Glutamatergic neuron (in vitro differentiated cells): Measurements from ENCODE around the gene MAN1A1. TPM values are rescaled to one million over a fixed set of nuclear protein-coding genes. Genes with fewer than 3 reads are reported as not detected.

Experiments
- DNase-seq: peaks from one replicate; pipeline ENCODE4 v3.0.0; 2022
- H3K27ac Mint-ChIP-seq: one replicate; pipeline ENCODE4 v1.8.0; 2020; ENCODE audit warnings: mild to moderate bottlenecking, mixed read lengths, inconsistent platforms; ENCODE audit not compliant: unreplicated experiment
- H3K27me3 Mint-ChIP-seq: one replicate; pipeline ENCODE4 v1.8.0; 2020; ENCODE audit warnings: mild to moderate bottlenecking, moderate library complexity, mixed read lengths, inconsistent platforms; ENCODE audit not compliant: unreplicated experiment
- H3K36me3 Mint-ChIP-seq: one replicate; pipeline ENCODE4 v1.8.0; 2020; ENCODE audit warnings: mild to moderate bottlenecking, mixed read lengths, inconsistent platforms; ENCODE audit not compliant: unreplicated experiment
- H3K4me1 Mint-ChIP-seq: one replicate; pipeline ENCODE4 v1.8.0; 2020; ENCODE audit warnings: mild to moderate bottlenecking, low read depth, mixed read lengths, inconsistent platforms; ENCODE audit not compliant: unreplicated experiment
- H3K4me3 Mint-ChIP-seq: one replicate; pipeline ENCODE4 v1.8.0; 2020; ENCODE audit warnings: mild to moderate bottlenecking, mixed read lengths, inconsistent platforms; ENCODE audit not compliant: unreplicated experiment
- H3K9me3 Mint-ChIP-seq: one replicate; pipeline ENCODE4 v1.8.0; 2020; ENCODE audit warnings: mild to moderate bottlenecking, moderate library complexity, mixed read lengths, inconsistent platforms; ENCODE audit not compliant: unreplicated experiment
- total RNA-seq: library from RNA; stranded (reverse); fragmentation: NEBNext Ultra II Directional; extraction: Animal tissue kit (Norgen Biotek cat#: 25700); gene quantifications from one replicate; pipeline ENCODE4 v1.2.1, GENCODE V29; 2021; ENCODE audit not compliant: unreplicated experiment
- TF ChIP-seq, protein P1 (sequence below): fragments of 200-600 bp; sonication (generic); IDR thresholded peaks from one replicate; pipeline ENCODE4 v1.5.0; 2021; ENCODE audit not compliant: partially characterized antibody, unreplicated experiment

Gene MAN1A1
- total RNA-seq, 1 donor from 2014 or later: 10.5 TPM

DNA sequence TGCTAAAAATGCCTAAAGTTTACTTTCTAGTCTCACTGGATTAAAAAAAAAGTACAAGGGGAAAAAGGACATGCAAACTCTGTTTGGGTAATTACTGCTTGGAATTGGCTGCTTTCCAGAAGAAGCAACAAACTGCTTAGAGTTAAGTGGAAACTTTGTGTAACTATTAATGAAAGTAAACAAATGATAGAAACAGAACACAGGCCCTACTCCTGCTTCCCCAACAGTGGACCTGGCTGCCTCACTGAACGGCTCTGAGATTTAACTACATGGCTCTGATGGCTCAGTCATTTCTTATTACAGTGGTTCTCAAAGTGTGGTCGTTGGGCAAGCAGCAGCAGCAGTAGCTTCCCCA is 108.5 kb downstream of the MAN1A1 start:
- Mint-ChIP-seq H3K4me1 (peaks cover 4% of the 10 kb centered on the region), H3K27me3 (no peaks in the 10 kb centered on the region), H3K9me3 (no peaks in the 10 kb centered on the region), H3K4me3 (no peak overlapping the region), H3K27ac (no peak overlapping the region), H3K36me3 (peaks cover 9% of the 10 kb centered on the region)
- DNase-seq: no peak
- TF ChIP-seq, protein P1, sequence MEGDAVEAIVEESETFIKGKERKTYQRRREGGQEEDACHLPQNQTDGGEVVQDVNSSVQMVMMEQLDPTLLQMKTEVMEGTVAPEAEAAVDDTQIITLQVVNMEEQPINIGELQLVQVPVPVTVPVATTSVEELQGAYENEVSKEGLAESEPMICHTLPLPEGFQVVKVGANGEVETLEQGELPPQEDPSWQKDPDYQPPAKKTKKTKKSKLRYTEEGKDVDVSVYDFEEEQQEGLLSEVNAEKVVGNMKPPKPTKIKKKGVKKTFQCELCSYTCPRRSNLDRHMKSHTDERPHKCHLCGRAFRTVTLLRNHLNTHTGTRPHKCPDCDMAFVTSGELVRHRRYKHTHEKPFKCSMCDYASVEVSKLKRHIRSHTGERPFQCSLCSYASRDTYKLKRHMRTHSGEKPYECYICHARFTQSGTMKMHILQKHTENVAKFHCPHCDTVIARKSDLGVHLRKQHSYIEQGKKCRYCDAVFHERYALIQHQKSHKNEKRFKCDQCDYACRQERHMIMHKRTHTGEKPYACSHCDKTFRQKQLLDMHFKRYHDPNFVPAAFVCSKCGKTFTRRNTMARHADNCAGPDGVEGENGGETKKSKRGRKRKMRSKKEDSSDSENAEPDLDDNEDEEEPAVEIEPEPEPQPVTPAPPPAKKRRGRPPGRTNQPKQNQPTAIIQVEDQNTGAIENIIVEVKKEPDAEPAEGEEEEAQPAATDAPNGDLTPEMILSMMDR: no peak

DNA sequence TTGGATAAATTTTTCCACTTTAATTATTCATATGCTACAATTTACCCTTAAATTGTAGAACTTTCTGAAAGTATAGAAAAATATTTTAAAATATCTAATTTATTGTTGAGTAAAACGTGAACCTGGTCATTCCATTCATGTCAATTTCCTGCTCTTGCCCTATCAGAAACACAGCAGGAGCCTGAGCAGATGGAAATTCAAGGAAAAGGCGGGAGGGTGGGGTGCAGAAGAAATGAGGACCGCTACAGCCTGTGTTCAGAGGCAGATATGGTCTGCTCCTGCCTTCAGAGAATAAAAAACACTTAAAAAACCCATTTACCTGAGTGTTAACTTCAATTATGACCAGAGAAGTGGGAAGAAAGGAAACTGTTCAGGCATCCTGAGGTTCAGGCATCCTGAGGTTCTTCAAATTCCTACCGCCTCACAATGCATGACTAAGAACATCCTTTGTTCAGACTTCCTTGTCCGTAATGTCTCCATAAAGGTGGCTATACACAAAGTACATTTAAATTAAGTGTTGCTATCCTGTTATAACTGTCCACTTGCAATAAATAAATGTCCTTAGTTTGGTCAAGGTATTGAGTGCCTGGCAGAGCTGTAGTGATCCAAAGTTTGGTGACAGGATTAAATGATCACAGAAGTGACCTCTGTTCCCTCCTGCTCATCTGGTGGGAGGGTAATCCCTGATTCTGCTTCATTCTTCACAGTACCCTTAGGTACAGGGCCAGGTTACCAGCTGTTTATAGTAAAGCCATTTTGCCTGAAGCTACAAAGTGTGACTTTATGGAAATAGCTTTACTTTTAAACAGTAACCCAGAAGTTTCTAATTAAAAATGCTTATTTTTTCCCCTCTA is 109.1 kb downstream of the MAN1A1 start:
- H3K4me3 Mint-ChIP-seq: no peak overlapping the region
- H3K36me3 Mint-ChIP-seq: peaks cover 9% of the 10 kb centered on the region
- H3K4me1 Mint-ChIP-seq: peaks cover 4% of the 10 kb centered on the region
- no peaks in the 10 kb centered on the region for H3K27me3 Mint-ChIP-seq
- H3K9me3 Mint-ChIP-seq: no peaks in the 10 kb centered on the region
- H3K27ac Mint-ChIP-seq: no peak overlapping the region
- TF ChIP-seq, protein P1: no peak
- no peak for DNase-seq

DNA sequence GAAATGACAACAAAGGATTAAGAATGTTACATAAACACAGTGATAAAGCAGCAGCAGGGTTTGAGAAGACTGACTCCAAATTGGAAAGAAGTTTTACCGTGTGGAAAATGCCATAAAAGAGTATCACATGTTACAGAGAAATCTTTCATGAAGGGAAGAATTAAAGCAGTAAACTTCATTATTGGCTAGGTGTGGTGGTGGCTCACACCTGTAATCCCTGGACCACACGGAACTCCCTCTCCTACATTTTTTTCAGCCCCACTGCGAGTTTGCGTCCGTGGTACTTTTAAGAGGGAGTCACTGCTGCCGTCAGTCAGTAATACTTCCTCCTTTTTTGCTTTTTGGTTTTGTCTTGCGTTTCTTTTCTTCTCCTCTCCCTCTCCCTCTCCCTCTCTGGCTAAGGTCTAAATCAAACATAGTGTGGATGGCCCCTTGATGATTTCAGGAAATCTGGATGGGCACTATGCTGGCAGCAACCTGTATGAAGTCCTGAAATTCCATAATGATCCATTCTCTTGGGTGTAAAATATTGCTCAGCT is 112.3 kb downstream of the MAN1A1 start:
- Mint-ChIP-seq H3K4me3 (no peak overlapping the region), H3K4me1 (peaks cover 2% of the 10 kb centered on the region), H3K36me3 (peaks cover 9% of the 10 kb centered on the region), H3K27me3 (no peaks in the 10 kb centered on the region), H3K9me3 (no peaks in the 10 kb centered on the region), H3K27ac (no peak overlapping the region)
- TF ChIP-seq, protein P1: no peak
- no peak for DNase-seq

DNA sequence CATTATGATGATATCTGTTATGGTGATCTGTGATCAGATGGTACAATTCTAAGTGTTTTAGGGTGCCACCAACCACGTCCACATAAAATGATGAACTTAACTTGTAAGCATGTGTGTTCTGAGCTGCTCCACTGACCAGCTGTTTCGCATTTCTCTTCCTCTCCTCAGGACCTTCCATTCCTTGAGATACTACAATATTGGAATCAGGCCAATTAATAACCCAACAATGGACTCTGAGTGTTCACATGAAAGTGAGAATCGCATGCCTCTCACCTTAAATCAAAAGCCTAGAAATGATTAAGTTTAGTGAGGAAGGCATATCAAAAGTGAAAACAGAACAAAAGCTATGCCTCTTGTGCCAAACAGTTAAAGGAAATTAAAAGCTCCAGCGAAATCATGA is 114.6 kb downstream of the MAN1A1 start:
- DNase-seq: no peak
- Mint-ChIP-seq H3K36me3 (peaks cover 9% of the 10 kb centered on the region), H3K4me3 (no peak overlapping the region), H3K27ac (no peak overlapping the region), H3K4me1 (peaks cover 11% of the 10 kb centered on the region), H3K27me3 (no peaks in the 10 kb centered on the region), H3K9me3 (no peaks in the 10 kb centered on the region)
- TF ChIP-seq, protein P1: no peak

DNA sequence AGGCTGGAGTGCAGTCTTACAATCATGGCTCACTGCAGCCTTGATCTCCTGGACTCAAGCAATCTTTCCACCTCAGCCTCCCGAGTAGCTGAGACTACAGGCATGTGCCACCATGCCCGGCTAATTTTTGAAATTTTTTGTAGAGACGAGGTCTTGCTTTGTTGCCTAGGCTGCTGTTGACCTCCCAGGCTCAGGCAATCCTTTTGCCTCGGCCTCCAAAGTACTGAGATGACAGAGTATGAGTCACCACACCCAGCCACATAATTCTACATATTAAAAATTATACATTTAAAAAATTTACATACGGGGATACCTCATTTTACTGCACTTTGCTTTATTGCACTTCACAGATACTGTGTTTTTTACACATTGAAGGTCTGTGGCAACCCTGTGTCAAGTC is 115.1 kb downstream of the MAN1A1 start:
- peaks cover 11% of the 10 kb centered on the region for H3K4me1 Mint-ChIP-seq
- no peak overlapping the region for H3K4me3 Mint-ChIP-seq
- H3K36me3 Mint-ChIP-seq: peaks cover 9% of the 10 kb centered on the region
- DNase-seq: no peak
- no peaks in the 10 kb centered on the region for H3K27me3 Mint-ChIP-seq
- TF ChIP-seq, protein P1: no peak
- H3K27ac Mint-ChIP-seq: no peak overlapping the region
- no peaks in the 10 kb centered on the region for H3K9me3 Mint-ChIP-seq
